Mesenteric fat pad (tissue), 1 donor: Measurements from ENCODE around the gene CDK9. TPM values are rescaled to one million over a fixed set of nuclear protein-coding genes. Genes with fewer than 3 reads are reported as not detected.
"Not testable (repeated sequence)": the region's sequence is repeated elsewhere in the genome, so short reads cannot be mapped to it uniquely, and the experiment has no call there.

Source experiments
- DNase-seq: peaks from one replicate; pipeline ENCODE4 v3.0.0-alpha.2; 2020; ENCODE audit warnings: low spot score
- total RNA-seq: library from RNA; stranded (reverse); fragmentation: NEBNext Ultra II Directional; extraction: Animal tissue kit (Norgen Biotek cat#: 25700); gene quantifications from one replicate; pipeline ENCODE4 v1.2.1, GENCODE V29; 2021
- donor health status: DM: yes; HTN: yes; CAD: no.

CDK9 gene
- total RNA-seq, 1 donor from 2014 or later: 105 TPM

DNA sequence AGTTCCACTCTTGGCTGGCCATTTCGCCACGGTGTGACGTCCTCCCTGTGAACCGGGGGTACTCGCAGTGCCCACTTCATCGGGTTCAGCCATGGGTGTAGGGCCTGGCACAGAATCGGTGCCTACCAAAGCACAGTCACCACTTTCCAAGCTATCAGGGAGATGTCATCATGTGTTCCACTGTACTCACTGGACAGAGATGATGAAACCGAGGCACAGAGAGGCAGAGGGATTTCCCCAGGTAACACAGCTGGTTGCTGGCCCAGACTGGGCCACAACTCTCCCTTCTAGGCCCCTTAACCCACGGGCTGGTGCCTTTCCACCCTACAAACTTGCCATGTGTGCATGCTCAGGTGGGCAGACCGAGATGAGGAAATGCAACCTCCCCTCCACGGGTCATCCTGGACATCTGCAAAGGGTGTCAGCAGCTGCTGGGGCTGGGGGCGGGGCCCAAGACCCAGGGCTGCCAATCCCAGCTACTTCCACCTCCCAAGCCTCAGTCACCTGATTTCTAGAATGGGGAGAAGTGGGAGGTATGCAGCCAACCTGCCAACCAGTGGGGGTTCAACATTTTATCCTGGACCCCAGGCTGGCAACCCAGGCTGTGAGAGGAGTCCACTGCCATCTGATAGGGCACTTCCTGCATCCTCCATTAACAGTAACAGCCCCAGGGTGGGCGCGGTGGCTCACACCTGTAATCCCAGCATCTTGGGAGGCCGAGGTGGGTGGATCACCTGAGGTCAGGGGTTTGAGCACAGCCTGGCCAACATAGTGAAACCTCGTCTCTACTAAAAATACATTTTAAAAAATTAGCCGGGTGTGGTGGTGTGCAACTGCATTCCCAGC lies 6.5 kb upstream of the CDK9 start:
- no peak for DNase-seq

DNA sequence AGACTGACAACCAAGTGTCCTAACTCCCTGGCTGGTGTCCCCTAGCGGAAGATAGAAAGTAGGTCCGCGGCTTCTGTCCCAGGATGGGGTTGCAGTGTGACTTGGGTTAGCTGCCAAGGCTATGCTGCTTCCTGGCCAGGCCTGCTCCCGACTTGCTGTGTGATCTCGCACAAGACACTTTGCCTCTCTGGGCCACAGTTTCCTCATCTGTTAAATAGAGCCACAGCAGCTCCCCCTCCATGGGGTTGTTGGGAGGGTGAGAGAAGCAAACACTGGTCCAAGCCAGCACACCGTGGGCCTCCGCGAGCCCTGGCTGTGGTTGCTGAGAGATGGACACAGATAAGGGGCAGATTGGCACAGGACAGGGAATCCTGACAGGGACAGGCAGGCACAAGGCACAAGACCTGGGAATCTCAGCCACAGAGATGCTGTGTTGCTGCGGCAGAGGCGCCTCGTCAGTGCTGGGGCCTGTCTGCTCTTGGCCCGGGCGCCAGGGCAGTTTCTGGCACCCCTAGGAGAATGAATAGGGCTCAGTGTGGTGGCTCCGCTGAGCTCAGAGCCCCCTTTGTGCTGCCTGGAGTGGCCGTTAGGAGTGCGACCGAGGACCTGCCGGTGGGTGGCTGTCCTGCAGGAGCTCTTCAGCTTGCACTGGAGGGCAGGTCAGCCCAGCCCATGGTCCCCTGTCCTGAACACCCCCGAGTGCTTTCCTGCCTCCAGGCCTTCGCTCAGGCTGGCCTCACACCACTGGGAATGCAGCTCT lies 5.5 kb upstream of the CDK9 start:
- no peak for DNase-seq

DNA sequence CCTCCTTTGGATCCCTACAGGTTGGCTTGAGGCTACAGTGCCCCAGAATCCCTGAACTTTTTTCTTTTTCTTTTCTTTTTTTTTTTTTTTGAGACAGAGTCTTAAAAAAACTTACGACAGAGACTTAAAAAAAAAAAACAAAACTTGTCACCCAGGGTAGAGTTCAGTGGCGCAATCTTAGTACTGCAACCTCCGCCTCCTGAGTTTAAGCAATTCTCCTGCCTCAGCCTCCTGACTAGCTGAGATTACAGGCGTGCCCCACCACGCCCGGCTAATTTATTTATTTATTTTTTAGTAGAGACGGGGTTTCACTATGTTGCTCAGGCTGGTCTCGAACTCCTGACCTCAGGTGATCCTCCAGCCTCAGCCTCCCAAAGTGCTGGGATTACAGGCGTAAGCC lies 4.9 kb upstream of the CDK9 start:
- not testable (repeated sequence) for DNase-seq

DNA sequence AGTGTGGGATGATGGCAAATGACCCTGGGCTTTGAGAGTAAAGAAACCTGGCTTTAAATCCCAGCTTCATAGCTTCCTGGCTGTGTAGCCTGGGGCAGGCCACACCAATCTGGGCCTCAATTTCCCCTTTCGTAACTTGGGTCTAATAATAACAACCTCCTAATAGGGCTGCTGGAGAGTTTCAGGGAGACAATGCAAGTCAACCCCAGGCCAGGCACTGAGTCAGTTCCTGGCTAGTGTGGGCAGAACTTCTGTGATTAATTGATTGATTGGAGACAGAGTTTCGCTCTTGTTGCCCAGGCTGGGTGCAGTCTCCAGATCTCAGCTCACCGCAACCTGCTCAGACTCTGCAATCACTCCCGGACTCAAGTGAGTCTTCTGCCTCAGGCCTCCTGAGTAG lies 4.0 kb upstream of the CDK9 start:
- no peak for DNase-seq

DNA sequence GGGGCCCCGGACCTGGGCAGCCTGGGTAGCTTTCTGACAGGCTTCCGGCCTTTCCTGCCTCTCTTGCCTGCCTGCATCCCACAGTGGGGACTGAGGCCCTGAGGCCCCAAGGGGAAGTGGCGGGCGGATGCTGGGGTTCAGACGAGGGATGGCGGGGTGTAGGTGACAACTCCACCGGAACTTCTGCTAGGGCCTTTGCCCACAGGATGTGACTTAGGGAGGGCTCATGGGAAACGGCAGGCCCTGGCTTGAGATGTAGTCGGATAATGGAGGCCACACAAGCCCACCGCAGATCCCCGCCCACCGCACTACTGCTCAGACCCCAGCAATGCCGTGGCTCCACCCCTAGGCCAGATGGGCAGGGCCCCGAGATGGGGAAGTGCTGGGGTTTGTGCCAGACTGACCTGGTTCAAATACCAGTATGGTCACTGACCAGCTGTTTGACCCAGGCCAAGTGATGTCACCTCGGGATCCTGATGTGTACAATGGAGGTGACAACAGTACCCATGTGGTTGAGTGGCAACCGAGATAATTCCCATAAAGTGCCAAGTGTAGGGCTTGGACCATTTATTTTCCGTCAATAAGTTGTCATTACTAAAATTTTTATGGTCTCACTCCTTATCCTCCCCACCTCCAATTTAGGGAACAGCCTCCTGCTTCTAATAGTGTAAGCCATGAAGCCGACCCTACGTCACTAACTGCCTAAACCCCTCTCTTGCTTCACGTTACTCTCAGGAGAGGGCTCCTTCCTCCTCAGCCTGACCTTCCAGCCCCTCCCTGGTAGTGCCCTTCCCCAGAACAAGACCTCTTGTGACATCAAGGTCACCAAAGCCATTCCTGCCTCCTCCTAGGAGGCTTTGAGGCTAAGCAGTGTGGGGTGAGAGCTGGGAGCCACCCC lies 2.5 kb upstream of the CDK9 start:
- no peak for DNase-seq

DNA sequence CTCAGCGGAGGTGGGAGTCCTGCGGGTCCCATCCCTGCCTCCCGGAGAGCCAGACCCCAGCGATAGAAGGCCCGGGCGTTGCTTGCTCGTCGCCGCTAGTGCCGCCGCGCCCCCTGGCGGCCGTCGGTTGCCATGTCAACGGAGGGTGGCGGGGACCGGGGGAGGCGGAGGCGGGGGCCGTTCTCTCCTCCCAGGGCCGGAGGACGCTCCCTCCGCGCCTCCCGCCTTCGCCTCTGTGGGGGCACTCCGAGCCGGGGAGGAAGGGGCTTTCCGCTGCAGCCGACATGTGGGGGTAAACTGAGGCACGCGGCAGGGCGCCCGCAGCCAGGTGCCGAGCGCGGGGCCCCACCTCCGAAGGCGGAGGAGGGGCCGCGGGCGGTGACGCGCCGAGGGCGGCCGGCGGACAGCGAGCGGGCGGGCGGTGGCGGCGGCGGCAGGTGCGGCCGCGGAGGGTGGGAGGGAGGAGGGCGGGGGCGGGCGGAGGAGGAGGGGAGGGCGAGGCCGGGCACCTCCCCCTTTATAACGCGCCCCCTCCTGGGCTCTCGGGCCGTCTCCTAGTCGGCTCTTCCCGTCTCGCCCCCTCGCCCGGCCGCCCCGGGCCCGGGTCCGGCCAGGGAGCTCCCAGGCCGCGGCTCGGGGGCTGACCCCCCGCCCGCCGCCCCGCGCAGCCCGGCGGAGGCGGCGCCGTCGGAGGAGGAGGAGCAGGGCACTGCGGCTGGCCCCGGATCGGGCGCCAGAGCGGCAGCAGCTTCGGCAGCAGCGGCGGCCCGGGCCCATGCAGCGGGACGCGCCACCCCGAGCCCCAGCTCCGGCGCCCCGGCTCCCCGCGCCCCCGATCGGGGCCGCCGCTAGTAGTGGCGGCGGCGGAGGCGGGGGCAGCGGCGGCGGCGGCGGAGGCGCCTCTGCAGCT lies 556 bp upstream of the CDK9 start:
- peak; percentile 97 for DNase-seq

DNA sequence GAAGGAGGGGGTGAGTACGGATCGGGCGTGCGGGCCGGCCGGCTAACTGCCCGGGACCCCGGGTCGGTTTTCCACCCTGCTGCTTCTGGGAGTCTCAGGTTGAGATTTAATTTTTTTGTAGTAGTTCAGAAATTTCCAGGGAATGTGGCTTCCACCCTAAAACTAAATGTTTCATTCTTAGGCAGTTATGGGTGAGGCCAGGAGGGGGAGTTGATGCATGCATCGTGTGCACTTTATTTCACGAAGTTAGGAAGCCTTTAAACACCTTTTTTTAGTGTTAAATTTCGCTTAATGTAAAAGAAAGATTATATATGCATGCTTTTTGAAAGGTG lies 905 bp downstream of the CDK9 start:
- no peak for DNase-seq

DNA sequence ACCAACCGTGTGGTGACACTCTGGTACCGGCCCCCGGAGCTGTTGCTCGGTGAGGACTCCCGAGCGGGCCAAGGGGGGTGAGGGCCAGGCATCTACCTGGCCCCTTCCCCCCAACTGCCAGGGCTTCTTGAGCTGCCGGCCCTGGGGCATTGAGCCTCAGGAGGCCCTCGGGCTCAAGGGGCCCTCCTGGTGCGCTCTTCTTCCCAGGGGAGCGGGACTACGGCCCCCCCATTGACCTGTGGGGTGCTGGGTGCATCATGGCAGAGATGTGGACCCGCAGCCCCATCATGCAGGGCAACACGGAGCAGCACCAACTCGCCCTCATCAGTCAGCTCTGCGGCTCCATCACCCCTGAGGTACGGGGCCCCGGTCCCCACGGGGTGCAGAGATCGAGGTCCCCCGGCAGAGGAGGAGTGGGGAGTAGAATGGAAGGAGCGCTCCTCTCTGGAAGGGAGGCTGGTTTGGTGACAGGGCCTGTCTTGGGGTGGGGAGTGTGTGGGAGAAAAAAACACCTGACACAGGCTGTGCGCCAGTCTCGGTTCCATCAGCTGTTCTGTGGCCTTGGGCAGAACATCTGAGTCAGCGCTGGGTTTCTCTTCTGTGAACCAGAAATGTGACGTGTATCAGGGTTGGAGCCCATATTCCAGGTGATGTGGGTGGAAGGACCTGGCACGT lies 2.6 kb downstream of the CDK9 start:
- no peak for DNase-seq

DNA sequence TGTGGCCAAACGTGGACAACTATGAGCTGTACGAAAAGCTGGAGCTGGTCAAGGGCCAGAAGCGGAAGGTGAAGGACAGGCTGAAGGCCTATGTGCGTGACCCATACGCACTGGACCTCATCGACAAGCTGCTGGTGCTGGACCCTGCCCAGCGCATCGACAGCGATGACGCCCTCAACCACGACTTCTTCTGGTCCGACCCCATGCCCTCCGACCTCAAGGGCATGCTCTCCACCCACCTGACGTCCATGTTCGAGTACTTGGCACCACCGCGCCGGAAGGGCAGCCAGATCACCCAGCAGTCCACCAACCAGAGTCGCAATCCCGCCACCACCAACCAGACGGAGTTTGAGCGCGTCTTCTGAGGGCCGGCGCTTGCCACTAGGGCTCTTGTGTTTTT lies 3.3 kb downstream of the CDK9 start:
- no peak for DNase-seq

DNA sequence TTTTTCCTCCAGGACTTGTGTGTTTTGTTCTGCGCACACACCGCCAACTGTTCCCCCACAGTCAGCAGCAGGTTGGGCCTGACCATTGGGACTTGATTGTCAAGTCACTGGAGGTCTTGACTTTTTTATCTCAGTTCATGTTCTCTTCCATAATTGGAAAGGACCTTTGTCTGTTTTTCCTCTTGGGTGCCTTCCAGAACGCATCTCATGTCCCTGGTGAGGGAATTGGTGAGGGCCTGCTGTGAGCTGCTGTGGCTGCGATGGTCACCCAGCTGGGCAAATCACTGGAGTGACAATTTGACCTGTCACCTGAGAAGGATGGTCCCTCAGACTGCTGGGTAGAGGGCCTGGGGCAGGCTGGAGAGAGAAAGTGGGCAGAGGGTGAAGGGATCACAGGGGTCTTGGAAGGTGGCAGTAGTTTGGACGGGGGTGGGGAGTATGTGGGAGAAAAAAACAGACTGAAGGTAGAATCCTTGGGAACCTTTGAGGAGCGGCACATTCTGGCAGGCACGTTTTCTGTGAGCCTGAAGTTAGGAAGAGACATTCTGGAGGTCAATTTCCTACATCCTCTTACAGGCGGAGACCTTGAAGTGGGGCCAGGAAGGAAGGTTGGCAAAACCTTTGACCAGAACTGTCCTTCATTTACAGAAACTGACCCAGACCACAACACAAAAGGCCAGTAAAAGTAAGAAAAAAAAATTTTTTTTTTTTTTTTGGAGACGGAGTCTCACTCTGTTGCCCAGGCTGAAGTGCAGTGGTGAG lies 4.4 kb downstream of the CDK9 start:
- DNase-seq: no peak

DNA sequence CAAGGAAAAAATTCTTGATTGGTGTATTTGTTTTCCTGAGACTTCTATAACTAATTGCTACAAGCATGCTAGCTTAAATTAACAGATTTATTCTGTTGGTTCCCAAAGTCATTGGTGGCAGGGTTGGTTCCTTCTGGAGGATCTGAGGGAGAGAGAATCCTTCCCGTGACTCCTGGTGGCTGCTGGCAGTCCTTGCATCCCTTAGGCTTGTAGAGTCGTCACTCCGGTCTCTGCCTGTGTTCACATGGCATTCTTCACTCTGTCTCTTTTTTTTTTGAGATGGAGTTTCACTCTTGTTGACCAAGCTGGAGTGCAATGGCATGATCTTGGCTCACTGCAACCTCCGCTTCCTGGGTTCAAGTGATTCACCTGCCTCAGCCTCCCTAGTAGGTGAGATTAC lies 5.3 kb downstream of the CDK9 start:
- DNase-seq: no peak

DNA sequence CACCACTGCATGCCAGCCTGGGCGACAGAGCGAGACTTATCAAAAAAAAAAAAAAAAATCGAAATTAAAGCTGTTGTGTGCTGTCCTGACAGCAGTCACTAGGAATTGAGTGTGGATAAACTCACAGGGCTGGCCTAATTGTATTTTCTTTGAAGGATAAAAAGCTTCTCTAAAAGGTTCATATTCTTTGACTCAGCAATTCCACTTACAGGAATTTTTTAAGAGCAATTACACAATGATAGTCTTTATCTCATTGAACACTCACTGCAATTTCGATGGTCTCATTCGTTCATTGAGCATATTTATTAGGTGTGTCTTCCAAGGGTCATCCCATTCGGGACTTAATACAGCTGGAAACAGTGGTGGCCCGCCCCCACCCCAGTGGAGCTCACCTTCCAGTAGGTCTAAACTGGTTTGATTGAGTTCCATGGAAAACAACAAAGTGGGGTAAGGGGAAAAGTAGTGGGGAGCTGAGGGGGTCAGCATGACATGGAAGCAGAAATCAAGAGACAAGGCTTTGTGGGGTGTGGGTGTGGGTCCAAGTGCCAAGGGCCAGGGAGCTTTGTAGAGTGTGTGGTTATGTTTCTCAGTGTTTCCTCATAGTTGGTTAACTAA lies 6.7 kb downstream of the CDK9 start:
- no peak for DNase-seq

DNA sequence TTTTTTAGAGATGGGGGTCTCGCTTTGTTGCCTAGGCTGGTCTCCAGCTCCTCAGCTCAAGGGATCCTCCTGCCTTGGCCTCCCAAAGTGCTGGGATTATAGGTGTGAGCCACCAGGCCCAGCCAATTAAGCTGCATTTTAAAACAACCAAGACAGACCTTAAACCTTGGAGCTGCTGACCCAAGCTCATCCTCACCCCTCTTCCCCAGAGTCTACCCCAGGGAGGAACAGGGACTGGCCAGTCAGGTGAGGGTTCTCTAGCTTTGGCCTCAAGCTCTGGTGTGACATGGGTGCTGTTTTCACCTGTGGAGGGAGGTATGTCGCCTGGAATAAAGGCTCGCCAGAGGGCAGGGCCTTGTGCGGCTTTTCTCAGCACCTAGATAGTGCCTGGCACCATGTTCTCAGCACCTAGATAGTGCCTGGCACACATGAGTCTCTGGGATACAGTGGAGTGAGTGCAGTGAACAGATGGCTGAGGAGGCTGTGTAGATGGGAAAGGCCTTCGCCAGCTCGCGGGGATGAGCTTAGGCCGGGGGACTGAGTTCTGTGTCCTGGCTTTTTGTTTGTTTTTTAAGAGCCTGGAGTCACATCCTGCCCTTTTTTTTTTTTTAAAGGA lies 7.4 kb downstream of the CDK9 start:
- DNase-seq: no peak

DNA sequence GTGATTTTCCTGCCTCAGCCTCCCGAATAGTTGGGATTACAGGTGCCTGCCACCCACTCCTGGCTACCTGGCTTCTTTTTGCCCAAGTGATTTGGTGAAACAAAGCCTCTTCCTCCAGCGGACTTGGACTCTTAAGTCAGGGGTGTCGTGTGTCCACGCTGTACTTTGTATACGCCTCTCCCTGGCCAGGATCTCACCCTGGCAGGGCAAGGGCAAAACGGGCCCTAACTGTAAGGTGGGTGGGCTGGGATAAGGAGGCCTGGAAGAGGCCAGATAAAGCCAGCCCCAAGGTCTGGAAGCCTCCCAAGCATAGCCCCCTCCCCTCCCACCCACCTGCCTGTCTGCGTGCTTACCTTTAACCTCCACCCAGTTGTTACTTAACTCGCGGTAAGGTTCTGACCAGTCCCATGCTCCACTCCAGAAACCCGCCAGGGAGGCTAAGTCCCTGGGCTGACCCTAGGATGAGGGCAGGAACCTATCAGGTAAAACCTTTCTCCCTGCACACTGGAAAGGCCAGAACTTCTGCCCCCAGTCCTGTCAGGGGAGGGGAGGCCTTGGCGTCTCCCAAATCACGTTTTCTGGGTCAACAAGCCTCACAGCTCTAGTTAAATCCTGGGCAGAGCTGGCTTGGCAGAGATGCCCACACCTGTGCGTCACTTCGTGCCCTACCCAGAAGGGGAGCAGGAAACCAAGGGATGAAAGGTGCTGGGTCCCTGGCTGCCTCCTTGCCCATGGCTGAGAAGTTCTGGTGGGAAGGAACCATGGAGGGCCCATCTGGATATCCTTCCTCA lies 8.4 kb downstream of the CDK9 start:
- no peak for DNase-seq

DNA sequence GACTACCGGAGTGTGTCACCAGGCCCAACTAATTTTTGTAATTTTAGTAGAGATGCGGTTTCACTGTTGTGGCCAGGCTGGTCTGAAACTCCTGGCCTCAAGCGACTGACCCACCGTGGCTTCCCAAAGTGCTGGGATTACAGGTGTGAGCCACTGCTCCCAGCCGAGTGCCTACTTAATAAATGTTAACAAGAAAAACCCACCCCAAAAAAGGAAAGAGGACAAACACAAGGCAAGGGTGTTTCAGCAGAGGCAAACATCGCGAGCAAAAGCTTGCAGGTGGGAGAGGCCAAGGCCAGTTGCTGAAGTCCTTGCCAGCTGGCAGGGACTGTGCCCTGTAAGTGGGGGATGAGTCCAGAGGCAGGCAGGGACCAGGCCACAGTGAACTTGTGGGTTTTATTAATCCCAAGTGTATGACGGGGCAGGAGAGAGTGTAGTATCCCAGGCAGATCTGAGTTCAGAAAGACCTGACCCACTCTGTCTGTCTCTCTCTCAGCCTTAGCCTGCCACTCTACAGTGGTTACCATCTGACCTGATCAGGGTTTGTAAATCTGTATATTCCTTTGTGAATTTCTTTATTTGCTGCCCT lies 10.5 kb downstream of the CDK9 start:
- no peak for DNase-seq

DNA sequence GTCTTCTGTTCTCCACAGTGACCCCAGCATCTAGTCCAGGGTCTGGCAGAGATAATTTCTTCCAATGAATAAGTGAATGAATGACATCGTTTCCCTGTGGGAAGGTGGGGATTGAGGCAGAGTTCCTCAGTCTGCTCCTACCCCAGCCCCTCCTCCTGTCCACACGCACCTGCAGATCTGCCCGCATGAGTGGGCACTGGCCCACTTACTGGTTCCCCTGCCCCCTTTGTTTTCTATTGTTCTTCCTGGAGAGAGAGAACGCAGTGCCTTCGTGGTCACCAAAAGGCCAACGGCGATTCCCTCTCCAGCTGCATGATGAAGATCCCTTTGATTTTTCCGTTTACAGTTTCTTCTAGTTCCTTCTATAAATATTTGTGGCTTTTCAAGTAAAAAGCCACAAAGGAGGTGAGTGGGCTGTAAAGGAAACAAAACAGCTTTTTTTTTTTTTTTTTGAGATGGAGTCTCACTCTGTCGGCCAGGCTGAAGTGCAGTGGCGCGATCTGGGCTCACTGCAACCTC lies 11.1 kb downstream of the CDK9 start:
- DNase-seq: no peak

DNA sequence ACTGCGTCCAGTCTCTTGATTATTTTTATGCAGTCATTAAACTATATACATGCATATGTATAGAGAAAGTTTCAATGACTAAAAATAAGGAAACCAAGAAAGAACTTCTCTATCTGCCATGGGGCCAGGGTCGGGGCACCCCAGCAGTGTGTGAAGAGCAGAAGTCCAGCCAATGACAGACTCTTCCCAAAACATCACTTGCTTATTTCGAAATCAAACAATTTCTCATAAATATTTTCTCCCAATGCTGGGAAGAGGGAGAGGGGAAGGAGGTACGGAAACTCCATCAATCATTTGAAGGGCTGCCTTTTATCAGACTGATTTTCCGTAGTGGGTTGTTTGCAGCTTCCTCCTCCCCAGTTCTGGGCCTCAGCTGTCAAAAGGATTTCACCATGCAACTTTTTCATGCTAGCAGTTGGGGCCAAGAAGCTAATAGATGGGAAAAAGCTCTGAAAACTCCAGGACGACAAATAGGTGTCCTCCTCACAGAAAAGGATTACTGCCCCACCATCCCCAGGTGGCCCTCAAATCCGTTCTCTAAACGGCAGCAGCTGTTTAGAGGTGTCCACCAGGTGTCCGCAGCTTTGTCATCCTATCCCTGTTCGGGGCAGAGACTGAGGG lies 16.2 kb downstream of the CDK9 start:
- DNase-seq: no peak
